A673 (cell line): ENCODE results near the gene LRRC4C. TPM values are rescaled to one million over a fixed set of nuclear protein-coding genes. Genes with fewer than 3 reads are reported as not detected.
A peak's percentile ranks its signal among the peaks of the same experiment; 100 is the strongest.

ENCODE experiments used
- BruUV-seq: library from RNA; stranded (reverse); fragments of 400-500 nt; replicated peaks from 2 replicates; lab custom pipeline; 2021; lab: Mats Ljungman, UMichigan
- CTCF ChIA-PET: fragments of 300-600 bp; sonication (Branson Sonifier 250); formaldehyde crosslinking; loops from one replicate; lab custom pipeline; 2022; ENCODE audit warnings: antibody characterized with exemption; lab: Charles Lee
- POLR2A ChIA-PET: fragments of 300-600 bp; sonication (Branson Sonifier 250); formaldehyde crosslinking; loops from one replicate; lab custom pipeline; 2022; ENCODE audit warnings: antibody characterized with exemption; ENCODE audit not compliant: low non-redundant PET; lab: Charles Lee
- DNase-seq: peaks from one replicate; pipeline ENCODE4 v3.0.0-alpha.2; 2015; ENCODE audit warnings: low spot score
- H3K27ac ChIP-seq: fragments of 200-600 bp; sonication (generic); 2 replicates; pipeline ENCODE4 v1.5.1; 2016; ENCODE audit warnings: mixed run types, low read depth, mild to moderate bottlenecking, mixed read lengths, antibody characterized with exemption, low read length; ENCODE audit not compliant: poor library complexity, severe bottlenecking
- H3K27me3 ChIP-seq: fragments of 200-600 bp; sonication (generic); replicated peaks from 2 replicates; pipeline ENCODE4 v1.6.1; 2017; ENCODE audit warnings: mixed run types, low read depth, mild to moderate bottlenecking, mixed read lengths, antibody characterized with exemption, low read length; ENCODE audit not compliant: insufficient read depth, poor library complexity
- H3K36me3 ChIP-seq: fragments of 200-600 bp; sonication (generic); 2 replicates; pipeline ENCODE4 v1.6.1; 2016; ENCODE audit warnings: mixed run types, mild to moderate bottlenecking, mixed read lengths, antibody characterized with exemption, low read length; ENCODE audit not compliant: insufficient read depth, poor library complexity, severe bottlenecking
- H3K4me1 ChIP-seq: fragments of 200-600 bp; sonication (generic); 2 replicates; pipeline ENCODE4 v1.6.1; 2017; ENCODE audit warnings: mixed run types, mild to moderate bottlenecking, mixed read lengths, antibody characterized with exemption, low read length; ENCODE audit not compliant: insufficient read depth, poor library complexity, severe bottlenecking
- H3K4me3 ChIP-seq: fragments of 200-600 bp; sonication (generic); 2 replicates; pipeline ENCODE4 v1.5.1; 2016; ENCODE audit warnings: low read depth, mixed run types, mild to moderate bottlenecking, mixed read lengths, low read length; ENCODE audit not compliant: poor library complexity, severe bottlenecking
- H3K9me3 ChIP-seq: fragments of 200-600 bp; sonication (generic); 2 replicates; pipeline ENCODE4 v1.6.1; 2016; ENCODE audit warnings: mixed run types, low read depth, mild to moderate bottlenecking, mixed read lengths, antibody characterized with exemption, low read length; ENCODE audit not compliant: poor library complexity, severe bottlenecking
- CTCF ChIP-seq: fragments of 300-800, 200-600 bp; sonication (generic); conservative IDR thresholded peaks from 2 replicates; pipeline ENCODE4 v1.5.1; 2017; ENCODE audit warnings: low read depth, mild to moderate bottlenecking, antibody characterized with exemption, low read length, moderate library complexity, mixed read lengths
- EZH2 ChIP-seq: fragments of 200-600 bp; sonication (generic); IDR thresholded peaks from 2 replicates; pipeline ENCODE4 v1.6.1; 2017; ENCODE audit warnings: borderline replicate concordance, low read depth, mild to moderate bottlenecking, mixed read lengths, antibody characterized with exemption, low read length; ENCODE audit not compliant: poor library complexity, severe bottlenecking
- intact Hi-C: fragments of 100-400 bp; cut with micrococcal nuclease; formaldehyde crosslinking; loops from one replicate; pipeline ENCODE4 v1.10.0; 2022; ENCODE audit not compliant: unreplicated experiment
- total RNA-seq: library from RNA; stranded (reverse); gene quantifications from 2 replicates; pipeline ENCODE4 v1.2.3, GENCODE V29; 2021

The LRRC4C gene
- total RNA-seq, 1 experiment from 2014 or later = 38.3 TPM

- DNase-seq = peak; percentile 12
These were observed 408.7 kb downstream of the LRRC4C start for GRCh38 chr11:41050791-41051190.

GRCh38 chr11:41047229-41047628 lies 412.2 kb downstream of the LRRC4C start:
- BruUV-seq = no TSS peak

More at GRCh38 chr11:41050791-41051190, 408.7 kb downstream of the LRRC4C start:
- TF ChIP-seq EZH2 (no peak), CTCF (no peak)
- BruUV-seq = no TSS peak
- Histone ChIP-seq H3K4me3 (no peak overlapping the region), H3K4me1 (no peaks in the 10 kb centered on the region), H3K36me3 (no peaks in the 10 kb centered on the region), H3K9me3 (peaks cover 4% of the 10 kb centered on the region), H3K27me3 (no peaks in the 10 kb centered on the region), H3K27ac (no peak overlapping the region)
- ChIA-PET POLR2A (no interaction called here), CTCF (no interaction called here)
- intact Hi-C loops = no loop called here

GRCh38 chr11:41045266-41045665 lies 414.2 kb downstream of the LRRC4C start:
- CTCF ChIA-PET = no interaction called here
- H3K4me3 ChIP-seq = no peak overlapping the region

More at GRCh38 chr11:41047229-41047628, 412.2 kb downstream of the LRRC4C start:
- ChIA-PET CTCF (no interaction called here), POLR2A (no interaction called here)
- Histone ChIP-seq H3K9me3 (peaks cover 4% of the 10 kb centered on the region), H3K27me3 (no peaks in the 10 kb centered on the region), H3K36me3 (no peaks in the 10 kb centered on the region), H3K27ac (no peak overlapping the region), H3K4me1 (no peaks in the 10 kb centered on the region), H3K4me3 (no peak overlapping the region)
- intact Hi-C loops = no loop called here
- no peak for DNase-seq
- no peak for TF ChIP-seq EZH2
- TF ChIP-seq CTCF = no peak

More at GRCh38 chr11:41045266-41045665, 414.2 kb downstream of the LRRC4C start:
- H3K9me3 ChIP-seq = peaks cover 4% of the 10 kb centered on the region
- H3K27ac ChIP-seq = no peak overlapping the region
- POLR2A ChIA-PET = no interaction called here
- TF ChIP-seq EZH2 (no peak), CTCF (no peak)
- H3K4me1 ChIP-seq = no peaks in the 10 kb centered on the region
- no peaks in the 10 kb centered on the region for H3K27me3 ChIP-seq
- BruUV-seq = no TSS peak
- intact Hi-C loops = no loop called here
- H3K36me3 ChIP-seq = no peaks in the 10 kb centered on the region
- no peak for DNase-seq
